Right lobe of liver (tissue), 4 donors: Measurements from ENCODE around the gene ARHGEF19.

Source experiments
- CTCF ChIP-seq, 4 donors: fragments of 200-600 bp in 3 of 4; fragments of 450-650 bp in 1 of 4; IDR thresholded peaks; one replicate each; pipeline versions ENCODE4 v1.5.1 to v1.8.0; 2016 to 2022; ENCODE audit warnings: antibody characterized with exemption in 4 of 4, mild to moderate bottlenecking in 2 of 4
- POLR2A ChIP-seq: fragments of 450-650 bp; IDR thresholded peaks from one replicate; pipeline ENCODE4 v1.6.1; 2017; ENCODE audit warnings: antibody characterized with exemption, mild to moderate bottlenecking
- donor health status: DM: no; HTN: no; CAD: no.
- donor health status: DM: no; HTN: no; CAD: no.
- donor health status: DM: no; HTN: yes; CAD: no.

- TF ChIP-seq POLR2A (no peak), CTCF (IDR thresholded peaks at IDR 0.05) (no peak)
Observed at GRCh38 chr1:16151995-16152384, 60.5 kb downstream of the ARHGEF19 start.
